ENCODE results near the gene PSME3IP1.

- no peak for TF ChIP-seq TAF1 (IDR thresholded peaks at IDR 0.05; ENCODE audit: low read depth, low read length)
- no peak for TF ChIP-seq CTCF (IDR thresholded peaks at IDR 0.05; ENCODE audit: control extremely low read depth in 1 of 3, insufficient read depth in 1 of 3, low read depth in 1 of 3, low read length in 3 of 3)
- no peak for TF ChIP-seq NRF1 (IDR thresholded peaks at IDR 0.05; ENCODE audit: low read depth, low read length)
- no peak for TF ChIP-seq POLR2A (IDR thresholded peaks at IDR 0.05; ENCODE audit: control extremely low read depth in 1 of 2, low read depth in 2 of 2, low read length in 2 of 2)
- TF ChIP-seq EP300 (IDR thresholded peaks at IDR 0.05; ENCODE audit: borderline replicate concordance in 1 of 2, low read depth in 2 of 2, low read length in 2 of 2), result no peak
- no peak for TF ChIP-seq SIX5 (IDR thresholded peaks at IDR 0.05; ENCODE audit: low read depth, low read length)
- no peak for TF ChIP-seq SAP30 (IDR thresholded peaks at IDR 0.05; ENCODE audit: insufficient read depth, insufficient replicate concordance, low read length)
Observed at GRCh38 chr16:57165483-57165882, 20.4 kb downstream of the PSME3IP1 start.
